ENCODE data around the gene HYAL3. TPM values are rescaled to one million over a fixed set of nuclear protein-coding genes. Genes with fewer than 3 reads are reported as not detected.

Gene HYAL3, protein sequence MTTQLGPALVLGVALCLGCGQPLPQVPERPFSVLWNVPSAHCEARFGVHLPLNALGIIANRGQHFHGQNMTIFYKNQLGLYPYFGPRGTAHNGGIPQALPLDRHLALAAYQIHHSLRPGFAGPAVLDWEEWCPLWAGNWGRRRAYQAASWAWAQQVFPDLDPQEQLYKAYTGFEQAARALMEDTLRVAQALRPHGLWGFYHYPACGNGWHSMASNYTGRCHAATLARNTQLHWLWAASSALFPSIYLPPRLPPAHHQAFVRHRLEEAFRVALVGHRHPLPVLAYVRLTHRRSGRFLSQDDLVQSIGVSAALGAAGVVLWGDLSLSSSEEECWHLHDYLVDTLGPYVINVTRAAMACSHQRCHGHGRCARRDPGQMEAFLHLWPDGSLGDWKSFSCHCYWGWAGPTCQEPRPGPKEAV
- total RNA-seq, result 1 to 10 TPM; 1.1 to 2.4 (median 1.7) TPM
- polyA plus RNA-seq, result 2.9 TPM
- long read RNA-seq, donor 1, partial matches to known transcripts, result 0 of 6 reads
- long read RNA-seq, donor 1, other reads (novel, unspliced or antisense), result 0 of 6 reads
- long read RNA-seq, donor 2, partial matches to known transcripts, result 0 of 4 reads
- long read RNA-seq, donor 2, other reads (novel, unspliced or antisense), result 2 of 4 reads
- long read RNA-seq, donor 3, partial matches to known transcripts, result 1 of 4 reads
- long read RNA-seq, donor 3, other reads (novel, unspliced or antisense), result 2 of 4 reads
- long read RNA-seq, donor 4, partial matches to known transcripts, result 0 of 1 reads
- long read RNA-seq, donor 4, other reads (novel, unspliced or antisense), result 1 of 1 reads

DNA sequence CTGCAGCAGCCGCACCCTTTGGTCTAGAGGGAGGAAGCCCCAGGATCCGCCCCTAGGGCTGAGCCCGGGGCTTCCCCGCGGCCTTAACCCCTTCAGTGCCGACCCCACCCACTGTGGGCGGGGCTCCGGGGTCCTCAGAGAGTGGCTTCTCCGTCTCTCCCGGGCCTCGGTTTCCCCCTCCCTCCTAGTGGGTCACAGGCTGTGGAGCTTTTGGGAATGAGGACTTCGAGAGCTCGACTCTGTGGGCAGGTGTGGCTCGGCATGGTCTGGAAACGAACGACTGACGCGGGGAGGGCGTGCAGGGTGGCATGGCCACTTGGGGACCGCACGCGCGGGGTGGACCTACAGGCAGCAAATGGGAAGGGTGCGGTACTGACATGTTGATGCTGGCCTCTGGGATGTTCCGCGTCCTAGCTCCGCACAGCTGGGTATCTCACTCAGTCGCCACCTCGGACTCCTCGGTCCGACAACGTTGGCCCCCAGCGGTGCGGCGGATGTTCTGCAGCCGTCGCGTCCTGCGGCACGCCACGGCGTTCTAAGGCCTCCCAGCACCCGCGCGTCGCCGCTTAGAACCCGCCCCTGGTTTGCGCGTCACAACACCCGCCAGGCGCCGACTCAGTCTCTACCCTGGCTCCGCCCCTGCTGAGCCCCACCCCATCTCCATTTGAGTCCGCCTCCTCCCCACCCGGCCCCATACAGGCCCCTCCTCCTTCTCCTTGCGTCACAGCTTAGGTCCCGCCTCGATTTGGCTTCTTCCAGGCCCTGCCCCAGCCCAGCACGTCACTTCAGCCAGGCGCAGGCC, at the start of gene HYAL3, which contains the start of gene NAA80:
TSS of gene HYAL3 (minus strand) at position 570 of the 802 bp plus-strand sequence. CDS start 3,803 bp downstream, outside the sequence.
TSS of gene NAA80 (minus strand) at position 570 of the 802 bp plus-strand sequence. CDS start 1,942 bp downstream, outside the sequence.
- ATAC-seq (peak; percentile 86 to 92), DNase-seq (peak; percentile 99 to 100 (median 100))
- H3K27ac ChIP-seq (ENCODE audit: low read length), result peak within 1 kb of the TSS; percentile 91
- WGBS, result under 1% methylated on average over 61 of the region's 61 CpGs
- peak within 1 kb of the TSS; percentile 38 for H3K4me3 ChIP-seq (ENCODE audit: low read length)
- peaks cover 10% of the 10 kb centered on the region for H3K4me1 ChIP-seq (ENCODE audit: control insufficient read depth, insufficient read depth, low read length)
- intact Hi-C loops (cut with DNase I), result no loop called here
- H3K27me3 ChIP-seq (ENCODE audit: control insufficient read depth, insufficient read depth), result no peaks in the 10 kb centered on the region
- no peaks in the 10 kb centered on the region for H3K9me3 ChIP-seq (ENCODE audit: control insufficient read depth, low read length)

DNA sequence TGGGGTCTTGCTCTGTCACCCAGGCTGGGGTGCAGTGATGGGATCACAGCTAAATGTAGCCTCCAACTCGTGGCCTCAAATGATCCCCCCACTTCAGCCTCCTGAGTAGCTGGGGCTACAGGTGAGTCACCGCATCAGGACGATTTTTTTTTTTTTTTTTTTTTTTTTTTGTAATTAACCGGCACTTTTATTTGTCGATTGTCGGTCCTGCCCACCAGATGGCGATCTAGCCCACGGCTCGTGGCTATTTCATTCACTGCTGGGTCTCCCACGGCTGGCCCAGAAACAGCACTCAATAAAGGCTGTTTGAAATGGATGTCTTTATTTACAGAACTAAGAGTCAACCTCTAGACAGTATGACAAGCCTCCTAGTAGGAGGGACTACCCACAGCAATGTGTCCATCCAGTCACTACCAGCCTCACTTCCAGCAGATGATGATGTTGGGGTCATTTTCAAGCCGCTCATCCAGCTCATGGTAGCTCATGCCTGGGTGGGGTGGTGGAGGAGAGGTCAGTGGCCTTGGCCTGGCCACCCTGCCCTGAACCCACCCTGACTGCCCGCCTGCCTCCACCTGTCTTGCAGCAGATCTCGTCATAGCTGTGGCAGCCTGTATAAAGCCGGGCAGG, 48.1 kb upstream of the HYAL3 start:
- Histone ChIP-seq H3K27me3 (ENCODE audit: control insufficient read depth, insufficient read depth) (no peaks in the 10 kb centered on the region), H3K9me3 (ENCODE audit: control insufficient read depth, low read length) (no peaks in the 10 kb centered on the region), H3K4me1 (ENCODE audit: control insufficient read depth, insufficient read depth, low read length) (peaks cover 7% of the 10 kb centered on the region), H3K4me3 (ENCODE audit: low read length) (no peak overlapping the region), H3K27ac (ENCODE audit: low read length) (no peak overlapping the region)
- 27% methylated on average over 14 of the region's 14 CpGs for WGBS
- ATAC-seq (no peak), DNase-seq (peak; percentile 76 to 86 (median 84))
- intact Hi-C loops (cut with DNase I), result loop anchor here in 2 of 4 donors (2.0 to 5.0 kb wide), 2 partner anchors 195 to 202 kb away; no protein-coding TSS in a partner anchor

DNA sequence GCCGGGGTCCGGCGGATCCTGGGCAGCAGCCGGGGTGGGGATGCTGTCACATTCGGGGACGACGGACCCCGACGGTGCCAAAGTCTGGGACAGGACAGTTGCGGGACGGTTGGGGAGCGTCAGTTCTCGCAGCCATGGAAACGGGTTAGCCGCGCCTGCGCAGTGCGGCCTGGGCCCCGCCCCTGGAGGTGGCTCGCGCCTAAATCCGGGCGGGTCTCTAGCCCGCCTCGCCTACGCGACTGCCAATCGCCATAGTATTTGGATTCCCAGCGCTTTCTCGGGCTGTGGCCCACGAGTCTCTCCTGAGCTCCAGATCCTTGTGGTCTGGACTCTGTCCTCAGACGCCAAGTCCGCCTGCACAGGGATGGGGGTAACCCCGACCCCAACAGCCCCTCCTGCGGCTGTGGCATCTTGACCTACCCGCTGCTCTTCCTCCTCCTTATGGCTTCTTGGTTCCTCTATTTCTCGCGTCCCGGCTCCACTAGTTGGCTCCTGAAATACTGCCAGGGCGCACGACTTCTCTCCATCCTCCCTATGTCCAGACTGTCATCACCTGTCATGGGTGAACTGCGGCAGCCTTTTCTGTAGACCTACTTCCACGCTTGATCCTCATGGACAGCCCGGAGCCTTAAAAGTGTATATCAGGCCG, 46.5 kb upstream of the HYAL3 start, which contains the start of gene ZMYND10:
TSS of gene ZMYND10 (minus strand) at position 147 of the 649 bp plus-strand sequence. CDS start 153 bp downstream, outside the sequence.
- Histone ChIP-seq H3K4me1 (ENCODE audit: control insufficient read depth, insufficient read depth, low read length) (peaks cover 4% of the 10 kb centered on the region), H3K4me3 (ENCODE audit: low read length) (peak within 1 kb of the TSS; percentile 18), H3K27me3 (ENCODE audit: control insufficient read depth, insufficient read depth) (no peaks in the 10 kb centered on the region), H3K27ac (ENCODE audit: low read length) (no peak within 1 kb of the TSS), H3K9me3 (ENCODE audit: control insufficient read depth, low read length) (no peaks in the 10 kb centered on the region)
- ATAC-seq (peak; percentile 41 to 43), DNase-seq (peak; percentile 85 to 94 (median 92))
- 9% methylated on average over 45 of the region's 45 CpGs for WGBS
- intact Hi-C loops (cut with DNase I), result loop anchor here in 2 of 4 donors (2.0 to 5.0 kb wide), 2 partner anchors 197 to 203 kb away; no protein-coding TSS in a partner anchor

DNA sequence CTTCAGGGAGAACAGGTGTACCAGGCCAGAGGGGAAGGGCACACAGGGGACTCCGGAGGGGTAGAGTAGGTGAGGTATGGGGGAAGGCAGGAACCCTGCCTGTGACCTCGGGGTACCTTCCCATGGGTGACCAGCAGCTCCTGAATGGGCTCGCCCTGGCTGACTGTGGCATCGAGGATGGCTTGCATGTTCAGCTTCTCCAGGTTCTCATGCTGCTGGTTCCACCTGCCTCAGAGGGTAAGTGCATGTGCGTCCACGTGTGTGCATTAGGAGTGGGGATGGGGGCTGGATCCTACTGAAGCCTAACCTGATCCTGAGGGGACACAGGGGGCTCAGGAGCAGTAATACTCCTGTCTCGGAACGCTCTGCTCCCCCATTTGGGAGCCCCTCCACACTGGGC, 45.8 kb upstream of the HYAL3 start:
- intact Hi-C loops (cut with DNase I), result loop anchor here in 1 of 4 donors (5.0 kb wide), 1 partner anchor 197 kb away; no protein-coding TSS in a partner anchor
- Histone ChIP-seq H3K27me3 (ENCODE audit: control insufficient read depth, insufficient read depth) (no peaks in the 10 kb centered on the region), H3K4me1 (ENCODE audit: control insufficient read depth, insufficient read depth, low read length) (peaks cover 4% of the 10 kb centered on the region), H3K4me3 (ENCODE audit: low read length) (peak overlapping the region; percentile 18), H3K9me3 (ENCODE audit: control insufficient read depth, low read length) (no peaks in the 10 kb centered on the region), H3K27ac (ENCODE audit: low read length) (no peak overlapping the region)
- WGBS, result 66% methylated on average over 8 of the region's 8 CpGs
- DNase-seq (peak in 1 of 3 donors; percentile 50), ATAC-seq (no peak)

DNA sequence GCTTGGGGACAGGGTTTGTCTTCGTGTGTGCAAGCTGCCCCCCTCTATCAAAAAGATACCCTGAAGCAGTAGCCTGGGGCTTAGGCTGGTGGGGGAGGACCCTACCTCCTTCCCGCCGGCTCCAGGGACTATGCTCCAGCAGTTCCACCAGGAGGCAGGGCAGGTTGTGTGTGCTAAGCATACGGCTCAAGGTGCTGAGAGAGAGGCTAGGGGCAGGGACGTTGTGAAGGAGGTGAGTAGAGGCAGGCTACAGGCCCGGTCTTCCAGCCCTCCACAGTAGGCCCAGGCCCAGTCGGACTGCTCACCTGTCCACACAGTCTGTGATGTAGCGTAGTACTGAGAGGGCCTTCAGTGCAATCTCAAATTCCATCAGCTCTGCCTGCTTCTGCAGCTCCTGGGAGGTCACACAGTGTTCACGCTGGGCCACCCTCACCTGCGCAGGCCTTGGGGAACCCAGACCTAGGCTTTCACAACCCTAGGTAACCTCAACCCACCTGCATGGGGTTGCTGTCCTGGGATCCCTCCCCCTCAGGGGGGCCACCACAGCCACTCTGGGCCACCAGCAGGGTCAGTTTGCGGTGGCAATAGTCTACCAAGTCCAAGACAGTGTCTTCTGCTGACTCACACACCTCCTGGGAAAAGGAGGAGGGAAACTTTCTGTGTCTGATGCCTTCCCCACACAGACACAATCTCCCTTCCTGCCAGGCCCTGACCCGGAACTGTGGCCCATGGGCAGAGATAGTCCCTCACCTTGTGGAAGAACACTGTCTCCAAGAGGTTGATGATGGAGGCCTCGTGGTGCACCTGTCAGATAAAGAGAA, 43.8 kb upstream of the HYAL3 start:
- no peak overlapping the region for H3K27ac ChIP-seq (ENCODE audit: low read length)
- 84% methylated on average over 13 of the region's 13 CpGs for WGBS
- H3K4me3 ChIP-seq (ENCODE audit: low read length), result no peak overlapping the region
- H3K27me3 ChIP-seq (ENCODE audit: control insufficient read depth, insufficient read depth), result no peaks in the 10 kb centered on the region
- no peaks in the 10 kb centered on the region for H3K4me1 ChIP-seq (ENCODE audit: control insufficient read depth, insufficient read depth, low read length)
- peak in 2 of 3 donors; percentile 40 to 54 for DNase-seq
- H3K9me3 ChIP-seq (ENCODE audit: control insufficient read depth, low read length), result no peaks in the 10 kb centered on the region
- intact Hi-C loops (cut with DNase I), result no loop called here
- ATAC-seq, result no peak

DNA sequence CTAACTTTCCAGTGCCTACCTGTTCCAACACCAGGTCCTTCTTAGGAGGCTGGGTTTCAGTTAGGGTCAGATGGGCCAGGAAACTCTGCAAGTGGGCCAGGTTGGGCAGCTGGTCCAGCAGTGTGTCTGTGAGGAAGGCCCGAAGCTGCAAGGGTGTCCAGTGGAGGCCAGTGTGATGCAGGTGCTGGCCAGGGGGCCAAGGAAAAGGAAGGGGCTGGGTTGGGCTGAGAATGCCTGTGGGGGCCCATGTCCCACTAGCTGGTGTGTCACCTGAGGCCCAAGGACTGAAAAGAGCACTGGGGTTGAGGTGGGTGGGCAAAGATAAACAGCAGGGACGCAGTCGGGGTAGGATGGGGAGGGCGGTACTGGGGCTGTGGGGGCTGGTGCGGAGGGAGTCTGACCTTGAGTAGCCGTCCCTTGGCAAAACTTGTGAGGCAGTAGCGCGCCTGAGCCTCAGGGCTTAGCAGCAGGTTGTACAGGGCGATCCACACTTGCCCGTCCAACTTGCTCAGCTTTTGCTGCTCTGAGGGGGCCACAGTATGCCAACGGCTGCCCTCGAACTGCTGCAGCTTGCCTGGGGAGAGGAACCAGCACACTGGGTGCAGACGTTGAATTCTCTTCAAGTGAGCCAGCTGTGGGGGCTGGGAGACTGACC, 42.9 kb upstream of the HYAL3 start:
- intact Hi-C loops (cut with DNase I), result no loop called here
- Histone ChIP-seq H3K27me3 (ENCODE audit: control insufficient read depth, insufficient read depth) (no peaks in the 10 kb centered on the region), H3K9me3 (ENCODE audit: control insufficient read depth, low read length) (no peaks in the 10 kb centered on the region), H3K4me3 (ENCODE audit: low read length) (no peak overlapping the region), H3K4me1 (ENCODE audit: control insufficient read depth, insufficient read depth, low read length) (no peaks in the 10 kb centered on the region), H3K27ac (ENCODE audit: low read length) (no peak overlapping the region)
- ATAC-seq (no peak), DNase-seq (peak in 2 of 3 donors; percentile 37 to 62)
- WGBS, result 91% methylated on average over 13 of the region's 13 CpGs

DNA sequence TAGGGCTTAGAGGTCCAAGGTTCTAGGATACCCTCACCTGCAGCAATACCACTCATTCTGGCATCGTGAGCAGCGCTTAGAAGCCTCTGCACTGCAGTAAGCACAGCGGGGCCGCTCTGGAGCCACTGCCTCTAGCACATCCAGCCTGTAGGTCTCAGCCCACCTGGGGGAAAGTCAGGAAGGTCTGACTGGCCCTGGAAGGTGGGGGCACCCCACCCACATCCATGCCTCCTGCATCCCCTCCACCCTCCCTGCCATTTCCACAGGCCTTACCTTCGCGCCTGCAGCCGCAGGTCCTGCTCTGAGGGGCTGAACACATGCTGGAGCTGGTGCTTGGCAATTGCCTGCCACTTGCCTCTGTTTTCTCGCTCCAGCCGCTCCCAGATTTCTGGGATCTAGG, 42.3 kb upstream of the HYAL3 start:
- no peak for ATAC-seq

DNA sequence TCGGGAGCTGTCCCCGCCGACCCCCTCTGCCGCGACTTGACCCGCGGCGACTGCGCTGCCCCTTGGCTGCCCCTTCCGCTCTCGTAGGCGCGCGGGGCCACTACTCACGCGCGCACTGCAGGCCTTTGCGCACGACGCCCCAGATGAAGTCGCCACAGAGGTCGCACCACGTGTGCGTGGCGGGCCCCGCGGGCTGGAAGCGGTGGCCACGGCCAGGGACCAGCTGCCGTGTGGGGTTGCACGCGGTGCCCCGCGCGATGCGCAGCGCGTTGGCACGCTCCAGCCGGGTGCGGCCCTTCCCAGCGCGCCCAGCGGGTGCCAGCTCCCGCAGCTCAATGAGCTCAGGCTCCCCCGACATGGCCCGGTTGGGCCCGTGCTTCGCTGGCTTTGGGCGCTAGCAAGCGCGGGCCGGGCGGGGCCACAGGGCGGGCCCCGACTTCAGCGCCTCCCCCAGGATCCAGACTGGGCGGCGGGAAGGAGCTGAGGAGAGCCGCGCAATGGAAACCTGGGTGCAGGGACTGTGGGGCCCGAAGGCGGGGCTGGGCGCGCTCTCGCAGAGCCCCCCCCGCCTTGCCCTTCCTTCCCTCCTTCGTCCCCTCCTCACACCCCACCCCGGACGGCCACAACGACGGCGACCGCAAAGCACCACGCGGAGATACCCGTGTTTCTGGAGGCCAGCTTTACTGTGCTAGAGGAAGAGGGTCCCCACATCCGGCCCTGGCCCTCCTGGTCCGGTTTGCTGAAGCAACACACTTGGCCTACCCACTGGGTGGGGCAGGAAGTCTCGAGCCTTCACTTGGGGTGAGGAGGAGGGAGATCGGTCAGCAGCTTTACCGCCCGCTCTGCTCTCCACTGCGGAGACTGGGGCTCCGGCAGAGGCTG, 41.5 kb upstream of the HYAL3 start, which contains the start of gene RASSF1:
TSS of gene RASSF1 (minus strand) at position 389 of the 882 bp plus-strand sequence. CDS start at position 358, 31 bp downstream.
- no peaks in the 10 kb centered on the region for H3K27me3 ChIP-seq (ENCODE audit: control insufficient read depth, insufficient read depth)
- no peaks in the 10 kb centered on the region for H3K9me3 ChIP-seq (ENCODE audit: control insufficient read depth, low read length)
- 7% methylated on average over 85 of the region's 85 CpGs for WGBS
- DNase-seq, result peak; percentile 89 to 95 (median 95)
- H3K4me3 ChIP-seq (ENCODE audit: low read length), result peak within 1 kb of the TSS; percentile 12
- ATAC-seq, result peak; percentile 56 to 62
- intact Hi-C loops (cut with DNase I), result no loop called here
- H3K4me1 ChIP-seq (ENCODE audit: control insufficient read depth, insufficient read depth, low read length), result no peaks in the 10 kb centered on the region
- H3K27ac ChIP-seq (ENCODE audit: low read length), result peak within 1 kb of the TSS; percentile 53

More for the DNA sequence above, 42.3 kb upstream of the HYAL3 start:
- intact Hi-C loops (cut with DNase I), result no loop called here
- no peaks in the 10 kb centered on the region for H3K4me1 ChIP-seq (ENCODE audit: control insufficient read depth, insufficient read depth, low read length)
- DNase-seq, result peak in 2 of 3 donors; percentile 63 to 73
- H3K27me3 ChIP-seq (ENCODE audit: control insufficient read depth, insufficient read depth), result no peaks in the 10 kb centered on the region
- WGBS, result 86% methylated on average over 9 of the region's 9 CpGs
- peak overlapping the region; percentile 1 for H3K27ac ChIP-seq (ENCODE audit: low read length)
- peak overlapping the region; percentile 12 for H3K4me3 ChIP-seq (ENCODE audit: low read length)
- no peaks in the 10 kb centered on the region for H3K9me3 ChIP-seq (ENCODE audit: control insufficient read depth, low read length)

Measured in right cardiac atrium (tissue), 5 donors.